ENCODE measurements around the gene EEF1AKMT2. TPM values are rescaled to one million over a fixed set of nuclear protein-coding genes. Genes with fewer than 3 reads are reported as not detected.

The EEF1AKMT2 gene
- total and polyA plus RNA-seq, 2 of the 13 experiments (the other 11 are each of a cell fraction or from before 2014, with no cell fraction given) = 11.3 to 19.3 TPM

GRCh38 chr10:124736491-124737136 lies 55.1 kb downstream of the EEF1AKMT2 start (continued):
- peak; percentile 29; the same call in 1 of the 2 replicates for TF ChIP-seq HIVEP1 (CRISPR knock-in tag; IDR thresholded peaks at IDR 0.05)
- TF ChIP-seq ZNF788 (CRISPR knock-in tag; IDR thresholded peaks at IDR 0.05; ENCODE audit: borderline replicate concordance) = peak; percentile 47; the same call in 1 of the 2 replicates
- TF ChIP-seq, protein P1, sequence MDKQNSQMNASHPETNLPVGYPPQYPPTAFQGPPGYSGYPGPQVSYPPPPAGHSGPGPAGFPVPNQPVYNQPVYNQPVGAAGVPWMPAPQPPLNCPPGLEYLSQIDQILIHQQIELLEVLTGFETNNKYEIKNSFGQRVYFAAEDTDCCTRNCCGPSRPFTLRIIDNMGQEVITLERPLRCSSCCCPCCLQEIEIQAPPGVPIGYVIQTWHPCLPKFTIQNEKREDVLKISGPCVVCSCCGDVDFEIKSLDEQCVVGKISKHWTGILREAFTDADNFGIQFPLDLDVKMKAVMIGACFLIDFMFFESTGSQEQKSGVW (CRISPR knock-in tag; IDR thresholded peaks at IDR 0.05; ENCODE audit: borderline replicate concordance) = no peak
- TF ChIP-seq, protein P2, sequence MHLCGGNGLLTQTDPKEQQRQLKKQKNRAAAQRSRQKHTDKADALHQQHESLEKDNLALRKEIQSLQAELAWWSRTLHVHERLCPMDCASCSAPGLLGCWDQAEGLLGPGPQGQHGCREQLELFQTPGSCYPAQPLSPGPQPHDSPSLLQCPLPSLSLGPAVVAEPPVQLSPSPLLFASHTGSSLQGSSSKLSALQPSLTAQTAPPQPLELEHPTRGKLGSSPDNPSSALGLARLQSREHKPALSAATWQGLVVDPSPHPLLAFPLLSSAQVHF (CRISPR knock-in tag; IDR thresholded peaks at IDR 0.05) = no peak
- TF ChIP-seq SOX6 (IDR thresholded peaks at IDR 0.05) = no peak
- TF ChIP-seq SOX6 (CRISPR knock-in tag; IDR thresholded peaks at IDR 0.05) = peak; percentile 23; the same call in 1 of the 2 replicates
- 0 out of 2 replicates have a peak, but pooled peaks have one; percentile 13 for TF ChIP-seq PITX1 (CRISPR knock-in tag; IDR thresholded peaks at IDR 0.05)
- peak; percentile 36; the same call in 1 of the 2 replicates for TF ChIP-seq ZFX (CRISPR knock-in tag; IDR thresholded peaks at IDR 0.05; ENCODE audit: low read depth)
- no peak for TF ChIP-seq ZNF670 (CRISPR knock-in tag; IDR thresholded peaks at IDR 0.05; ENCODE audit: borderline replicate concordance)
- TF ChIP-seq MED8 (CRISPR knock-in tag; IDR thresholded peaks at IDR 0.05; ENCODE audit: insufficient replicate concordance) = no peak
- peak; percentile 100 for TF ChIP-seq RELA (CRISPR knock-in tag; IDR thresholded peaks at IDR 0.05)
- TF ChIP-seq, protein P3, sequence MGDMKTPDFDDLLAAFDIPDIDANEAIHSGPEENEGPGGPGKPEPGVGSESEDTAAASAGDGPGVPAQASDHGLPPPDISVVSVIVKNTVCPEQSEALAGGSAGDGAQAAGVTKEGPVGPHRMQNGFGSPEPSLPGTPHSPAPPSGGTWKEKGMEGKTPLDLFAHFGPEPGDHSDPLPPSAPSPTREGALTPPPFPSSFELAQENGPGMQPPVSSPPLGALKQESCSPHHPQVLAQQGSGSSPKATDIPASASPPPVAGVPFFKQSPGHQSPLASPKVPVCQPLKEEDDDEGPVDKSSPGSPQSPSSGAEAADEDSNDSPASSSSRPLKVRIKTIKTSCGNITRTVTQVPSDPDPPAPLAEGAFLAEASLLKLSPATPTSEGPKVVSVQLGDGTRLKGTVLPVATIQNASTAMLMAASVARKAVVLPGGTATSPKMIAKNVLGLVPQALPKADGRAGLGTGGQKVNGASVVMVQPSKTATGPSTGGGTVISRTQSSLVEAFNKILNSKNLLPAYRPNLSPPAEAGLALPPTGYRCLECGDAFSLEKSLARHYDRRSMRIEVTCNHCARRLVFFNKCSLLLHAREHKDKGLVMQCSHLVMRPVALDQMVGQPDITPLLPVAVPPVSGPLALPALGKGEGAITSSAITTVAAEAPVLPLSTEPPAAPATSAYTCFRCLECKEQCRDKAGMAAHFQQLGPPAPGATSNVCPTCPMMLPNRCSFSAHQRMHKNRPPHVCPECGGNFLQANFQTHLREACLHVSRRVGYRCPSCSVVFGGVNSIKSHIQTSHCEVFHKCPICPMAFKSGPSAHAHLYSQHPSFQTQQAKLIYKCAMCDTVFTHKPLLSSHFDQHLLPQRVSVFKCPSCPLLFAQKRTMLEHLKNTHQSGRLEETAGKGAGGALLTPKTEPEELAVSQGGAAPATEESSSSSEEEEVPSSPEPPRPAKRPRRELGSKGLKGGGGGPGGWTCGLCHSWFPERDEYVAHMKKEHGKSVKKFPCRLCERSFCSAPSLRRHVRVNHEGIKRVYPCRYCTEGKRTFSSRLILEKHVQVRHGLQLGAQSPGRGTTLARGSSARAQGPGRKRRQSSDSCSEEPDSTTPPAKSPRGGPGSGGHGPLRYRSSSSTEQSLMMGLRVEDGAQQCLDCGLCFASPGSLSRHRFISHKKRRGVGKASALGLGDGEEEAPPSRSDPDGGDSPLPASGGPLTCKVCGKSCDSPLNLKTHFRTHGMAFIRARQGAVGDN (CRISPR knock-in tag; IDR thresholded peaks at IDR 0.05) = peak; percentile 64
- no peak for TF ChIP-seq SIN3A (IDR thresholded peaks at IDR 0.05; ENCODE audit: borderline replicate concordance, low read depth, low read length)
- TF ChIP-seq SP1 (IDR thresholded peaks at IDR 0.05) = no peak
- TF ChIP-seq SP1 (CRISPR knock-in tag; IDR thresholded peaks at IDR 0.05) = no peak
- no peak for TF ChIP-seq ZUFSP (CRISPR knock-in tag; IDR thresholded peaks at IDR 0.05; ENCODE audit: borderline replicate concordance)
- peak; percentile 77 for TF ChIP-seq PATZ1 (CRISPR knock-in tag; IDR thresholded peaks at IDR 0.05)
- no peak for TF ChIP-seq NFRKB (IDR thresholded peaks at IDR 0.05)
- no peak for TF ChIP-seq ZNF253 (CRISPR knock-in tag; IDR thresholded peaks at IDR 0.05; ENCODE audit: borderline replicate concordance)
- TF ChIP-seq ZNF296 (CRISPR knock-in tag; conservative IDR thresholded peaks at IDR 0.05) = no peak
- 0 out of 2 replicates have a peak, but pooled peaks have one; percentile 12 for TF ChIP-seq SOX5 (CRISPR knock-in tag; IDR thresholded peaks at IDR 0.05; ENCODE audit: borderline replicate concordance)
